Activated CD4-positive, alpha-beta T cell treated with anti-CD3 and anti-CD28 coated beads, Interleukin-2, amount 10 ng/mL, durations not matched to agents 24 days and 14 days (primary cell): ENCODE results near the gene STK25. TPM values are rescaled to one million over a fixed set of nuclear protein-coding genes. Genes with fewer than 3 reads are reported as not detected.
"Not testable (repeated sequence)": the region's sequence is repeated elsewhere in the genome, so short reads cannot be mapped to it uniquely, and the experiment has no call there.

Experiments
- DNase-seq: peaks from one replicate; pipeline ENCODE4 v3.0.0; 2022
- H3K27ac Mint-ChIP-seq: one replicate; pipeline ENCODE4 v1.8.0; 2022; ENCODE audit warnings: mild to moderate bottlenecking, mixed read lengths
- H3K27me3 Mint-ChIP-seq: one replicate; pipeline ENCODE4 v1.8.0; 2022; ENCODE audit warnings: mixed read lengths
- H3K36me3 Mint-ChIP-seq: one replicate; pipeline ENCODE4 v1.8.0; 2022; ENCODE audit warnings: low read depth, mild to moderate bottlenecking, mixed read lengths
- H3K4me1 Mint-ChIP-seq: one replicate; pipeline ENCODE4 v1.8.0; 2021; ENCODE audit warnings: mixed read lengths
- H3K4me3 Mint-ChIP-seq: one replicate; pipeline ENCODE4 v1.8.0; 2022; ENCODE audit warnings: mild to moderate bottlenecking, moderate library complexity, mixed read lengths
- H3K9me3 Mint-ChIP-seq: one replicate; pipeline ENCODE4 v1.8.0; 2021; ENCODE audit warnings: mixed read lengths
- intact Hi-C: fragments of 100-400 bp; cut with micrococcal nuclease; formaldehyde crosslinking; loops from one replicate; pipeline ENCODE4 v1.15.1; 2023
- total RNA-seq: library from RNA; stranded (reverse); gene quantifications from 2 replicates; pipeline ENCODE4 v1.2.3, GENCODE V29; 2022

STK25 gene
- total RNA-seq, 1 donor from 2014 or later = 121 TPM

DNA sequence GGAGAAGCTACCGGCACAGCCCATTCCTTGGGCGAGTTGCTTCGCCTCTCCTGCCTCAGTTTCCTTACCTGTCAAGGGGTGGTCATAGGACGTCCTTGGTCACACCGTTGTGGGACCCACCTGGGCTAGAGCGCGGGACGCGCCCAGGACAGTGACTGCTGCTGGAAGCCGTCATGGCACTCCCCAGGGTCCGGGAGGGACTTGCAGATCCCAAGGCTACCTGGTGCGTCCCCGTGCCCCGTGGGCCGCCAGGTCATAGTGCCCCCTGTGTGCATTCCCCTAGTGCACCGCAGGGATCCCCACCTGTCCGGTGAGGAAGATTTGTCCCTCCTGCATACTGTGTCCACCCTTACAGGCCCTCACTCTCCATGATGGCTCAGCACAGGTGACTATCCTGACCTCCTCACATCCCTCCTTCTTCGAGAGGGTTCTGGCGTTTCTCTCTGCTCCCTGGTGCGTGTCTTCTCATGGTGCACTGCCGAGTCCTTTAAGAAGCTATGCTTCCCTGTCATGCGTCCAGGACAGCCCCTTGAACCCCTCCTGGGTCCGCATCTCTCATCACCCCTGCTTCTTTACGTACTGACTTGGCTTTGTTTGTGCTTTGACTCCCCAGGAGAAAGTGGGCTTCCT, 886 bp upstream of the STK25 start:
- H3K9me3 Mint-ChIP-seq = no peaks in the 10 kb centered on the region
- intact Hi-C loops = loop anchor here (2.0 to 10.0 kb wide), 3 partner anchors 106 to 948 kb away; partner anchors contain the start of genes CAPN10 and DUSP28

DNA sequence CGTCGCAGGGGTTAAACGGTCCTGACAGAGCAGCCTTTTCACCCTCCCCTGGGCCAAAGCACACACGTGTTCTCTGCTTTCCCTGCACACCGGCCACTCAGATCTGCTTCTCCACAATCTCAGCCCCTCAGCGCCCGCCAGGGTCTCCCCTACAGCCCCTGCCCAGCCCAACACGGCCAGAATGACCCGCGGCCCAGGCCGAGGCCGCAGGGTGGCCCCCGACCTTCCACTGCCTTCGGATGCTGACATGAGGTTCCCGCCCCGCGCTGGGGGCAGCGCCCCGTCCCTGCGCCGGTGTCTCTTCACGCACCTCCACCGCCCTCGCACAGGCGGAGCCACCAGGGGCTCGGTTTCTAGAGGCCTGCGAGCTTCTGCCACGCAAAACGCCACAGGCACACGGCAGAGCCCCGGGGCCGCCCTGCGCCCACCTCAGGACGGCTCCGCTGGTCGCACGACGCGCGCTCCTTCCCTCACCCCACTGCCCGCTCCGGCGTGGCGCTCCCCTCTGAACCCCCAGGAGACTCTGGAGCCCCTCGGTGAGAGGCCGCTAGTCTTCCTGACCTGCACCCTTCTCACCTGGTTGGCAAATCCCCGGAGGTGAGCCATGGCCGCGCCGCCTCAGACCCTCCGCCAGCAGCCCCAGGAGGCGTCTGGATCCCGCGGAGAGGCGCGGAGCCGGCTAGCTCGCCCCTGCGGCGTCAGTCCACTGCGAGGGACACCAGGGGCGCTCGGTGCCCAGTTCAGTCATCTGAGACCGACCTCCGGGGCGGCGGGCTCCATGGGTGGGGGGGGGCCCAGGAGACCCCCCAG, 749 bp downstream of the STK25 start:
- Mint-ChIP-seq H3K27me3 (peaks cover 7% of the 10 kb centered on the region), H3K9me3 (no peaks in the 10 kb centered on the region), H3K36me3 (peaks cover 1% of the 10 kb centered on the region), H3K4me1 (peaks cover 13% of the 10 kb centered on the region), H3K27ac (peak overlapping the region; percentile 56), H3K4me3 (peak overlapping the region; percentile 87)
- DNase-seq = peak; percentile 78
- intact Hi-C loops = loop anchor here (1.0 to 10.0 kb wide), 9 partner anchors 34 to 947 kb away; partner anchors contain the start of genes ATG4B, CAPN10, DUSP28 and FARP2

More for the DNA sequence above, 886 bp upstream of the STK25 start:
- Mint-ChIP-seq H3K4me1 (peaks cover 13% of the 10 kb centered on the region), H3K36me3 (no peaks in the 10 kb centered on the region), H3K27me3 (peaks cover 7% of the 10 kb centered on the region), H3K4me3 (peak overlapping the region; percentile 78), H3K27ac (peak overlapping the region; percentile 67)
- no peak for DNase-seq

DNA sequence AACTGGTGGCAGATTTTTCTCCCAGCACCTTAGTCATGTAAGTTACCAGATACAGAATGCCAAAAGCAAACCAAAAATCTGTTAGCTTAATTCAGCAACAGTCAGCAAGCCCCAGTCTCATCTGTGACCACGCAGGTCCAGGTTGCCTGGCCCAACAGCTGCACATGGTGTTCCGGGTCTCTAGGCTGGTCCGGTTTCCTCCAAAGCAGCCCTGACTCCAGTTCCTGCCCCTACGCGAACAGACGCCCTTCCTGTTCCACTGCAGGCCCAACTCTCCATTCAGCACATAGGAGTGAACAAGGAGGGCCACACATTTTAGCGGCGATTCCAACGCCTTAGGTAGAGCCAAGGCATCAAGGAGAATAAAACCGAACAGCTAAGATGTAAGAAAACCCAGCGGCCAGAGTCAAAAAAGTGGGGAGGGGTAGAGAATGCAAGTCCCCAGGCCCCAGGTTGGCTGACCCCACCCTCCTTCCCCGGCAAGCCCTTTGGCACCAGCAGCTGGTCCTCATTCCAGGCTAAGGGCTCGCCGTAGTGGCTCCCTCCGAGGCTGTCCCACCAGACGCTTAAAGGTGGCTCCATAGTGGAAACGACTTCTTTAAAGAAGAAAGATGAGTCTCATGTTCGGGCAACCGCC, 1.5 kb downstream of the STK25 start:
- H3K27me3 Mint-ChIP-seq = peaks cover 3% of the 10 kb centered on the region
- peak overlapping the region; percentile 56 for H3K27ac Mint-ChIP-seq
- peak; percentile 57 for DNase-seq
- intact Hi-C loops = loop anchor here (5.0 to 10.0 kb wide), 2 partner anchors 108 to 920 kb away; partner anchors contain the start of gene CAPN10
- H3K4me1 Mint-ChIP-seq = peaks cover 13% of the 10 kb centered on the region
- H3K9me3 Mint-ChIP-seq = no peaks in the 10 kb centered on the region
- H3K36me3 Mint-ChIP-seq = peaks cover 1% of the 10 kb centered on the region
- peak overlapping the region; percentile 87 for H3K4me3 Mint-ChIP-seq

DNA sequence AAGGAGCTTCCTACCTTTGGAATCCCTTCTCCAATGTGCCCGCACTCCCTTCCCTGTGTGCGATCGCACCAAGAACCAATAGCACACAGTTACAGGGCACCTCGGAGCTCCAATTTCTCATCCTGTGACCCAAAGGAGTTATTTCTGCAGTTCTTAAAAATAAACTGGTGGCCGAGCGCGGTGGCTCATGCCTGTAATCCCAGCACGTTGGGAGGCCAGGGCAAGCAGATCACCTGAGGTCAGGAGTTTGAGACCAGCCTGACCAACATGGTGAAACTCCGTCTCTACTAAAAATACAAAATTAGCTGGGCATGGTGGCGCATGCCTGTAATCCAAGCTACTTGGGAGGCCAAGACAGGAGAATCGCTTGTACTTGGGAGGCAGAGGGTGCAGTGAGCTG, 2.1 kb downstream of the STK25 start:
- H3K36me3 Mint-ChIP-seq, DNase-seq, H3K27ac Mint-ChIP-seq, H3K4me3 Mint-ChIP-seq, H3K9me3 Mint-ChIP-seq, H3K27me3 Mint-ChIP-seq: not testable (repeated sequence)
- peaks cover 13% of the 10 kb centered on the region for H3K4me1 Mint-ChIP-seq
- intact Hi-C loops = loop anchor here (5.0 to 10.0 kb wide), 2 partner anchors 108 to 919 kb away; partner anchors contain the start of gene CAPN10

DNA sequence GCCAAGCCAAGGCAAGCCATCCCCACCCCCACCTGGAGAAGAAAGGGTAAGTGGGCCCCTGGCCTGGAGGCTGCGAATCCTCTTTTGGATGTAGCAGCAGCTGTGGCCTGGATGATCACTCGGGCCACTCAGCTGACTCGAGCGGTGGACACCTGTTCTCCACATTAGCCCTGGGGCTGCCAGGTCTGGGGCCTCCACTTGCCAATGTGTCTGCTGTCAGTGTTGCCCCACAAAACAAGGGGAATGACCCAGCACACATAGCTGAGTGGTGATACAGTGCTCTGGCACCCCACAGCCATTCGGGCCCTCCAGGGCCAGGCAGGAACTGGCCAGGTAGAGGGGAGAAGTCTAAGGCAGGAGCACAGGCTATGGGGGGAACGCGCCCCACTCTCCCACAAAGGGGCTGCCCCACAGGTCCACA, 2.6 kb downstream of the STK25 start:
- no peak overlapping the region for H3K27ac Mint-ChIP-seq
- H3K27me3 Mint-ChIP-seq = no peaks in the 10 kb centered on the region
- intact Hi-C loops = loop anchor here (5.0 to 10.0 kb wide), 2 partner anchors 109 to 918 kb away; partner anchors contain the start of gene CAPN10
- H3K36me3 Mint-ChIP-seq = peaks cover 1% of the 10 kb centered on the region
- peaks cover 13% of the 10 kb centered on the region for H3K4me1 Mint-ChIP-seq
- no peak for DNase-seq
- no peaks in the 10 kb centered on the region for H3K9me3 Mint-ChIP-seq
- H3K4me3 Mint-ChIP-seq = no peak overlapping the region

DNA sequence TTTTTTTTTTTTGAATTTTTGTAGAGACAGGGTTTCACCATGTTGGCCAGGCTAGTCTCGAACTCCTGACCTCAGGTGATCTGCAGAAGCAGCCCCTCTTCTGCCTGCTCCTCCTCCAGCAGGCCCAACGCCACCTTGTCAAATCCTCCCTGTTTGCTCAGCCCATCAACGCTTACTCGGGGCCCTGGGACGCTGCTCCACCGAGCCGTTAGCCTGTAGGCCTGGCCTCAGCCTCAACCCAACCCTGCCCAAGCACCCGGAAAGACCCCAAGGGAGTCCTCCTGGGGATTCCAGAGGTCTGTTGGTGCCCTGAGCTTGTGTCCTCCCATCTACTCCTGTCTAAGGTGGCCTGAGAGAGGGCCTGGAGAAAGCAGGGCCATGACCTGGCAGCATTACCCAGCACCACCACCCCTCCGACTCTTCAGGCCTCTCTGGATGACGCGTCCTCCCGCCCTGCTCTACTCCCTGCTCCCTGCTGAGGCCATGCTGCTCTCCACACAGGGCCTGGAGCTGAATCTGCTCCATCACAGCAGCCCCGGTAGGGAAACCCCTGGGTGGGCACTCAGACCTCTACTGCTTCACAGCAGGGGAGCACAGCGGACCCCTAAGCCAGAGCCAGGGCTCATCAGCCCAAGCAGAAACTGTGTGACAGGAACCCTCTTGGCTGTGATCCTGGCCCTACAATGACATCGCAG, 3.2 kb downstream of the STK25 start:
- DNase-seq = no peak
- no peak overlapping the region for H3K4me3 Mint-ChIP-seq
- peaks cover 1% of the 10 kb centered on the region for H3K36me3 Mint-ChIP-seq
- H3K9me3 Mint-ChIP-seq = no peaks in the 10 kb centered on the region
- no peak overlapping the region for H3K27ac Mint-ChIP-seq
- peaks cover 13% of the 10 kb centered on the region for H3K4me1 Mint-ChIP-seq
- intact Hi-C loops = loop anchor here (5.0 to 10.0 kb wide), 2 partner anchors 110 to 918 kb away; partner anchors contain the start of gene CAPN10
- no peaks in the 10 kb centered on the region for H3K27me3 Mint-ChIP-seq

DNA sequence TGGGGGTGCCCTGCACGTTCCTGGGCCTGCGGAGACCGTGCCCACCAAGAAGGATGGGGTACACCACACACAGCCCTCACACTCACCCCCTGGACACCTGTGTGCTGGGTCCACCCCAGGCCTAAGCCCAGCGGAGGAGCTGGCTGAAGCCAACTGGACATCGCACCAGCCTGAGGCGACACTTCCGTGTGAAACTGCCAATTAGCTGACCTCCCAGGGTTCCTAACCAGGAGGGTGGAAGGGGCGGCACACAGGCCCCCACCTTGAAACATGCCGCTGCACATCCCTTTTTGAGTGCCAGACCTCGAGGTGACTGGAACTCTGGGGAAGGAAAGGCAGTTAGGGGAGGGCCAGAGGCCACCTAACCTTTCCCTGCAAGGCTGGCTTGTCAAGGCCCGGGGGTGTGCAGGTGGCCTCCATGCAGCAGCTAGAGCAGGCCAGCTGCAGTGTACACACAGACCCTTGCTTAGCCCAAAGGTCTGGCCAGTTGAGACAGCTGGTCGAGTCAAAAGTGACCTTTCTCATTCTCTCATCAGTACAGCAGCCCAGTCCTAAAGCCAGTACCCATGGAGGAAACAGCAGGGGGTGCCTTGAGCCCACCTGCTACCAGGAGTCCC, 4.5 kb downstream of the STK25 start:
- Mint-ChIP-seq H3K9me3 (no peaks in the 10 kb centered on the region), H3K27ac (no peak overlapping the region), H3K36me3 (peaks cover 1% of the 10 kb centered on the region), H3K4me1 (peaks cover 7% of the 10 kb centered on the region), H3K27me3 (no peaks in the 10 kb centered on the region), H3K4me3 (no peak overlapping the region)
- DNase-seq = no peak
- intact Hi-C loops = loop anchor here (10.0 kb wide), 1 partner anchor 111 kb away; no protein-coding TSS in a partner anchor

DNA sequence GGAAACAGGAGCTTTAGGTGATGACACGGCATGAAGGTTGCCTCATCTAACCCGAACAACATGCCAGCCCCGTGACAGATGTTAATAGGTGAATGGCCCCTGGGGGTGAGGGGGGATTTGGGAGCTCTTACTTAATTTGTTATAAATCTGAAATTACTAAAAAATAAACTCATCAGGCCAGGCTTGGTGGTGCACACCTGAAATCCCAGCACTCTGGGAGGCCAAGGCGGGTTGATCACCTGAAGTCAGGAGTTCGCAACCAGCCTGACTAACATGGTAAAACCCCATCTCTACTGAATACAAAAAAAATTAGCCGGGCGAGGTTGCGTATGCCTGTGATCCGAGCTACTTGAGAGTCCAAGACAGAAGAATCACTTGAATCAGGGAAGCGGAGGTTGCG, 6.1 kb downstream of the STK25 start:
- intact Hi-C loops = loop anchor here (10.0 kb wide), 1 partner anchor 113 kb away; no protein-coding TSS in a partner anchor
- Mint-ChIP-seq H3K27ac (no peak overlapping the region), H3K27me3 (no peaks in the 10 kb centered on the region)

DNA sequence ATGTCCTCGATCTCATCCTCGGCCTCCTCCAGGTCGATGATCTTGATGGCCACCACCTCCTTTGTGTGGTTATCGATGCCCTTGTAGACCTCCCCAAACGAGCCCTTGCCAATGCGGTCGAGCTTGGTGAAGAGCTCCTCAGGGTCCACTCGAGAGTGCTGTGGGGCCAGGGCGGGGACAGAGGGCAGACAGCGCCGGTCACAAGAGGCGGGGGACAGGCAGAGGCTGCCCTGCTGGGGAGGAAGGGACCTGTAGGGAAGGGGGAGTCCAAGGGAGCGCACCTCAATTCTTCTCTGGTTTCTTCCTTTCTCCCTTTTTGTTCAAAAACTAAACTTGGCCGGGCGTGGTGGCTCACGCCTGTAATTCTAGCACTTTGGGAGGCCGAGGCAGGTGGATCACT, 6.8 kb downstream of the STK25 start:
- Mint-ChIP-seq H3K27ac (no peak overlapping the region), H3K36me3 (peaks cover 4% of the 10 kb centered on the region), H3K4me1 (peaks cover 3% of the 10 kb centered on the region), H3K27me3 (no peaks in the 10 kb centered on the region), H3K9me3 (no peaks in the 10 kb centered on the region), H3K4me3 (no peak overlapping the region)
- DNase-seq = no peak
- intact Hi-C loops = loop anchor here (10.0 kb wide), 1 partner anchor 113 kb away; no protein-coding TSS in a partner anchor

More for the DNA sequence above, 6.1 kb downstream of the STK25 start:
- H3K4me1 Mint-ChIP-seq = peaks cover 7% of the 10 kb centered on the region
- no peaks in the 10 kb centered on the region for H3K9me3 Mint-ChIP-seq
- peaks cover 2% of the 10 kb centered on the region for H3K36me3 Mint-ChIP-seq
- DNase-seq = no peak
- H3K4me3 Mint-ChIP-seq = no peak overlapping the region

DNA sequence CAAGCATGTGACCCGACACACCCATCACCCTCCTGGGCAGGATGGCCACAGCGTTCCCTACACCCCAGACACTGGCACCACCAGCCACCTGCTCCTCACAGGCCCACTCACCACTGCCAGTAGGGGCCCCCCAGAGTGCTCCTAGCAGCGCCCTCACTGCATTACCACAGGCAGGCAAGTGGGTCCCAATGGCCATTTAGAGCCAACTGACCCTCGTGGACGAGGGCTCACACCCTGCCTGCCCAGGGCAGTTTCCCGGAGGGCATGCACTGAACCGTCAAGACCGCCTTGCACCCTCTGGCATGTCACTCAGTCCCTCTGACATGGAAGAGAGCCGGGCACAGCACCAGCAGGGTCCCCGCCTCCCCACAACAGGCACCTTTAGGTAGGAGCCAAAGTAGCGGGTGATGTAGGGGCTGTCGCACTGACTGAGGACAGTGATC, 7.3 kb downstream of the STK25 start:
- intact Hi-C loops = loop anchor here (10.0 kb wide), 1 partner anchor 114 kb away; no protein-coding TSS in a partner anchor

DNA sequence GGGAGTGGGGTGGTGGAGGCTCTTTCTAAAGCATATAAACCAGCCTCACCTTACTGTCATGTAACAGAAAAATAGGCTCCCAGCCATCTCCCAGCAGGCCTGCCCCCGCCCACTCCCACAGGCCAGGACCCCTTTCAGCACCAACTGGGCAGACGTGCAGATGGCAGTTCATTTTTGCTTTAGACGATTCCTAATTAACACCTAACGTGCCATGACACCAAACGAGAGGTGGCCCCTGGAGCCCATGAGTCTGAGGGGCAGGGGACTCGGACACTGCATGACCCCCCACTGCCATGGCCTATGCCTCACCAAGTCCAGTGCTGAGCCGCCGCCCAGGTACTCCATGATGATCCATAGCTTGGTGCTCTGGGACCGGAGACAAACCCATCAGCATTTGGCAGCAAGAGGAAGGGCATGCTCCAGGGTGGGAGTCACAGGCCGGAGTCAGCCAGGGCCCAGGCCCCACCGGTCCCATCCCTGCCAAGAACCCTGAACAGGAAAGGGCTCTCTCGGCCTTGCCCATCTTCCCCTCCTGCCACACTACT, 7.9 kb downstream of the STK25 start:
- H3K36me3 Mint-ChIP-seq = peaks cover 4% of the 10 kb centered on the region

More for the DNA sequence above, 7.3 kb downstream of the STK25 start:
- Mint-ChIP-seq H3K4me3 (no peak overlapping the region), H3K27me3 (no peaks in the 10 kb centered on the region), H3K27ac (no peak overlapping the region), H3K4me1 (peaks cover 3% of the 10 kb centered on the region), H3K36me3 (peaks cover 4% of the 10 kb centered on the region), H3K9me3 (no peaks in the 10 kb centered on the region)
- no peak for DNase-seq

DNA sequence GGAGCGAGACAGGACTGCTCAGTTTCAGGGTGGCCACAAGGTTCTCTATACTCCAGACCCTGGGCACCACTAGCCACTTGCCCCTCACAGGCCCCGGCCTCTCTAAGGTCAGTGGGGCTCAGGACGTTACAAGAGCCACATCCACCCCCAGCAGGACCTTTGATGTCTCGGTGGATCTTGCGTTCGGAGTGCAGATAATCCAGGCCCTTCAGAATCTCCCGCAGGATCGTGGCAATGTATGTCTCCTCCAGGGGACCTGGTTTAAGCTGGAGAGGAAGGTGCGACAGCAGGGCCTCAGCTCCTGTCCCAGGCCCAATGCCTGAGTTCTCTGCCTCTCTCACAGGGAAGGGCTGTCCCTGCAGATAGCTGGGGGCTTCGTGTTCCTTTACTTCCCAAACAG, 8.4 kb downstream of the STK25 start:
- no peaks in the 10 kb centered on the region for H3K9me3 Mint-ChIP-seq
- no peak overlapping the region for H3K27ac Mint-ChIP-seq

More for the DNA sequence above, 7.9 kb downstream of the STK25 start:
- H3K4me1 Mint-ChIP-seq = peaks cover 3% of the 10 kb centered on the region
- no peaks in the 10 kb centered on the region for H3K27me3 Mint-ChIP-seq
- no peak overlapping the region for H3K27ac Mint-ChIP-seq
- no peak for DNase-seq
- no peaks in the 10 kb centered on the region for H3K9me3 Mint-ChIP-seq
- no peak overlapping the region for H3K4me3 Mint-ChIP-seq
- intact Hi-C loops = loop anchor here (10.0 kb wide), 1 partner anchor 114 kb away; no protein-coding TSS in a partner anchor

More for the DNA sequence above, 8.4 kb downstream of the STK25 start:
- no peak for DNase-seq
- Mint-ChIP-seq H3K36me3 (peaks cover 9% of the 10 kb centered on the region), H3K4me3 (no peak overlapping the region), H3K27me3 (no peaks in the 10 kb centered on the region), H3K4me1 (no peaks in the 10 kb centered on the region)
- intact Hi-C loops = loop anchor here (10.0 kb wide), 1 partner anchor 115 kb away; no protein-coding TSS in a partner anchor
